H1 (cell line): ENCODE results near the gene LRP8. TPM values are rescaled to one million over a fixed set of nuclear protein-coding genes. Genes with fewer than 3 reads are reported as not detected.

Source experiments
- CTCF ChIA-PET: fragments of 300-600 bp; sonication (Branson Sonifier 250); formaldehyde crosslinking; loops from one replicate; lab custom pipeline; 2021; ENCODE audit not compliant: partially characterized antibody; lab: Charles Lee
- POLR2A ChIA-PET: fragments of 300-600 bp; sonication (Branson Sonifier 250); formaldehyde crosslinking; loops from one replicate; lab custom pipeline; 2021; ENCODE audit warnings: inconsistent platforms; ENCODE audit not compliant: partially characterized antibody; lab: Charles Lee
- DNase-seq, 2 experiments: peaks; one replicate each; pipeline versions ENCODE4 v3.0.0 to v3.0.0-alpha.2; 2010 to 2022; ENCODE audit warnings: low spot score in 2 of 2, low read depth in 1 of 2, mixed read lengths in 1 of 2
- FAIRE-seq: peaks from 2 replicates; lab custom pipeline; 2011; peaks lifted over from hg19 to GRCh38; lab: Jason Lieb, UNC
- H2AFZ ChIP-seq: 2 replicates; pipeline ENCODE4 v1.8.1; 2012; ENCODE audit warnings: low read length, inconsistent platforms
- H2AK5ac ChIP-seq: 2 replicates; pipeline ENCODE4 v1.6.1; 2013; ENCODE audit warnings: low read depth, low read length
- H2BK120ac ChIP-seq: replicated peaks from 2 replicates; pipeline ENCODE3; 2013; ENCODE audit warnings: low read depth, low read length, inconsistent platforms
- H2BK12ac ChIP-seq: 2 replicates; pipeline ENCODE4 v1.6.1; 2013; ENCODE audit warnings: low read depth, low read length
- H2BK15ac ChIP-seq: 2 replicates; pipeline ENCODE4 v1.6.1; 2013; ENCODE audit warnings: low read length
- H2BK20ac ChIP-seq: 2 replicates; pipeline ENCODE4 v1.6.1; 2013; ENCODE audit warnings: low read length
- H2BK5ac ChIP-seq: 2 replicates; pipeline ENCODE4 v1.6.1; 2013; ENCODE audit warnings: low read depth, low read length
- H3K14ac ChIP-seq: 2 replicates; pipeline ENCODE4 v1.6.1; 2013; ENCODE audit warnings: inconsistent platforms; ENCODE audit not compliant: insufficient read length
- H3K18ac ChIP-seq: 2 replicates; pipeline ENCODE4 v1.6.1; 2013; ENCODE audit warnings: low read length; ENCODE audit errors: extremely low read depth
- H3K23ac ChIP-seq: 2 replicates; pipeline ENCODE4 v1.6.1; 2013; ENCODE audit warnings: inconsistent platforms; ENCODE audit not compliant: insufficient read length
- H3K23me2 ChIP-seq: 2 replicates; pipeline ENCODE4 v1.6.1; 2013; ENCODE audit warnings: low read depth, low read length
- H3K27ac ChIP-seq: 2 replicates; pipeline ENCODE4 v1.6.1; 2011; ENCODE audit warnings: low read depth, low read length, inconsistent platforms
- H3K27me3 ChIP-seq, 4 experiments: replicated peaks in 1 of 4; 1 replicate in 1 of 4; 2 replicates in 3 of 4; pipeline versions ENCODE4 v1.6.1 to v1.8.1; 2011 to 2013; ENCODE audit warnings: low read length in 3 of 4, mild to moderate bottlenecking in 3 of 4, inconsistent platforms in 2 of 4, mixed read lengths in 2 of 4, moderate library complexity in 1 of 4; ENCODE audit not compliant: control insufficient read depth in 3 of 4, insufficient read depth in 3 of 4; ENCODE audit errors: extremely low read depth in 1 of 4
- H3K36me3 ChIP-seq, 4 experiments: 2 replicates each; pipeline versions ENCODE4 v1.6.1 to v1.8.1; 2011 to 2013; ENCODE audit warnings: mild to moderate bottlenecking in 4 of 4, low read length in 3 of 4, moderate library complexity in 2 of 4, control low read depth in 1 of 4, inconsistent platforms in 1 of 4; ENCODE audit not compliant: insufficient read depth in 4 of 4, control insufficient read depth in 2 of 4
- H3K4ac ChIP-seq: replicated peaks from 2 replicates; pipeline ENCODE3; 2013; ENCODE audit warnings: low read length, low read depth, mixed read lengths, inconsistent platforms; ENCODE audit not compliant: insufficient read length
- H3K4me1 ChIP-seq, 4 experiments: replicated peaks in 1 of 4; 1 replicate in 1 of 4; 2 replicates in 3 of 4; pipeline versions ENCODE4 v1.6.1 to v1.8.1; 2011 to 2013; ENCODE audit warnings: low read length in 3 of 4, inconsistent platforms in 2 of 4, mixed read lengths in 1 of 4; ENCODE audit not compliant: insufficient read depth in 4 of 4, control insufficient read depth in 3 of 4
- H3K4me2 ChIP-seq, 2 experiments: 2 replicates each; pipeline versions ENCODE4 v1.6.1 to v1.8.1; 2011 to 2013; ENCODE audit warnings: low read depth in 2 of 2, low read length in 2 of 2, control low read depth in 1 of 2, inconsistent platforms in 1 of 2, mild to moderate bottlenecking in 1 of 2; ENCODE audit not compliant: insufficient read depth in 1 of 2
- H3K4me3 ChIP-seq, 4 experiments: fragments of 200-600, 300-600 bp in 1 of 4; sonication (generic), shearing (Covaris generic), sonication (Bioruptor Twin) in 1 of 4; 2 replicates each; pipeline versions ENCODE4 v1.5.1 to v1.8.1; 2011 to 2016; ENCODE audit warnings: low read length in 4 of 4, low read depth in 3 of 4, control low read depth in 2 of 4, inconsistent platforms in 2 of 4, mild to moderate bottlenecking in 2 of 4, mixed read lengths in 1 of 4, moderate library complexity in 1 of 4; ENCODE audit not compliant: insufficient read depth in 2 of 4; ENCODE audit errors: extremely low read depth in 1 of 4
- H3K56ac ChIP-seq: replicated peaks from 2 replicates; pipeline ENCODE3; 2013; ENCODE audit warnings: low read depth, mild to moderate bottlenecking, mixed read lengths, low read length, inconsistent platforms; ENCODE audit not compliant: insufficient read length
- H3K79me1 ChIP-seq: 2 replicates; pipeline ENCODE4 v1.6.1; 2013; ENCODE audit warnings: low read depth, low read length, control low read depth
- H3K79me2 ChIP-seq, 2 experiments: 2 replicates each; pipeline versions ENCODE4 v1.6.1 to v1.8.1; 2012 to 2013; ENCODE audit warnings: low read length in 2 of 2, mild to moderate bottlenecking in 2 of 2, inconsistent platforms in 1 of 2; ENCODE audit not compliant: insufficient read depth in 2 of 2, control insufficient read depth in 1 of 2
- H3K9ac ChIP-seq, 4 experiments: replicated peaks in 1 of 4; 1 replicate in 1 of 4; 2 replicates in 3 of 4; pipeline versions ENCODE4 v1.6.1 to v1.8.1; 2011 to 2013; ENCODE audit warnings: low read depth in 3 of 4, low read length in 3 of 4, control low read depth in 2 of 4, mild to moderate bottlenecking in 2 of 4, moderate library complexity in 2 of 4, inconsistent platforms in 1 of 4; ENCODE audit errors: extremely low read depth in 1 of 4
- H3K9me3 ChIP-seq, 2 experiments: 2 replicates each; pipeline versions ENCODE4 v1.6.1 to v1.8.1; 2012 to 2013; ENCODE audit warnings: mild to moderate bottlenecking in 2 of 2, moderate library complexity in 2 of 2, control low read depth in 1 of 2, inconsistent platforms in 1 of 2, low read depth in 1 of 2, low read length in 1 of 2, mixed read lengths in 1 of 2; ENCODE audit not compliant: insufficient read depth in 2 of 2
- H4K20me1 ChIP-seq, 2 experiments: replicated peaks in 1 of 2; 2 replicates each; pipeline versions ENCODE3 to v1.8.1; 2011 to 2013; ENCODE audit warnings: inconsistent platforms in 2 of 2, low read length in 2 of 2, mild to moderate bottlenecking in 1 of 2; ENCODE audit not compliant: insufficient read depth in 2 of 2, control insufficient read depth in 1 of 2
- H4K5ac ChIP-seq: 2 replicates; pipeline ENCODE4 v1.6.1; 2013; ENCODE audit warnings: low read length, low read depth, mixed read lengths, inconsistent platforms; ENCODE audit not compliant: insufficient read length
- H4K8ac ChIP-seq: 2 replicates; pipeline ENCODE4 v1.8.0; 2013; ENCODE audit warnings: mild to moderate bottlenecking, moderate library complexity, low read length, inconsistent platforms; ENCODE audit not compliant: insufficient read depth; ENCODE audit errors: extremely low read depth
- H4K91ac ChIP-seq: replicated peaks from 2 replicates; pipeline ENCODE3; 2013; ENCODE audit warnings: low read length, mixed read lengths, inconsistent platforms; ENCODE audit not compliant: insufficient read length
- GABPA ChIP-seq: IDR thresholded peaks from 2 replicates; pipeline ENCODE4 v1.6.1; 2011; ENCODE audit warnings: mild to moderate bottlenecking, low read length, moderate library complexity, borderline replicate concordance; ENCODE audit not compliant: insufficient read depth
- RXRA ChIP-seq: IDR thresholded peaks from 2 replicates; pipeline ENCODE4 v1.6.1; 2011; ENCODE audit warnings: low read depth, mild to moderate bottlenecking, low read length, moderate library complexity; ENCODE audit not compliant: insufficient read depth
- TCF12 ChIP-seq: IDR thresholded peaks from 2 replicates; pipeline ENCODE4 v1.6.1; 2011; ENCODE audit warnings: low read depth, mild to moderate bottlenecking, low read length
- WGBS, 2 experiments: shearing (Covaris generic) in 1 of 2; methylation state at CpG; one replicate each; pipeline versions ENCODE4 v1.1.6 to v1.1.7; 2013 to 2015; ENCODE audit warnings: low lambda C conversion rate in 2 of 2, mixed read lengths in 2 of 2, inconsistent platforms in 1 of 2, low coverage in 1 of 2, missing lambda C conversion rate in 1 of 2; ENCODE audit not compliant: insufficient replicate concordance in 2 of 2, insufficient coverage in 1 of 2, insufficient read length in 1 of 2; ENCODE audit errors: extremely low coverage in 1 of 2, missing lambda C conversion rate in 1 of 2; 5-methylcytosine and 5-hydroxymethylcytosine counted together
- polyA plus RNA-seq, 7 experiments: library from polyadenylated mRNA; depleted of rRNA in 3 of 7; stranded (reverse) in 5 of 7; unstranded in 2 of 7; fragments of >200 nt in 5 of 7; fragments of 200-250 nt in 2 of 7; gene quantifications; 1 replicate in 5 of 7; 2 replicates in 1 of 7; 4 replicates in 1 of 7; pipeline versions ENCODE4 v1.2.1 to v1.2.3, GENCODE V29; 2011 to 2013; ENCODE audit warnings: missing spikeins in 2 of 7, mixed read lengths in 2 of 7
- total RNA-seq: library from RNA; stranded (reverse); fragmentation: NEBNext Ultra II Directional; extraction: Animal tissue kit (Norgen Biotek cat#: 25700); gene quantifications from 2 replicates; pipeline ENCODE4 v1.2.1, GENCODE V29; 2021
- TF ChIP-seq, protein P1 (sequence below): IDR thresholded peaks from 2 replicates; pipeline ENCODE4 v1.6.1; 2012; ENCODE audit warnings: inconsistent platforms

LRP8 gene
- total and polyA plus RNA-seq, 2 of the 8 experiments (the other 6 are each of a cell fraction or from before 2014, with no cell fraction given): 63.2 to 66.4 TPM

DNA sequence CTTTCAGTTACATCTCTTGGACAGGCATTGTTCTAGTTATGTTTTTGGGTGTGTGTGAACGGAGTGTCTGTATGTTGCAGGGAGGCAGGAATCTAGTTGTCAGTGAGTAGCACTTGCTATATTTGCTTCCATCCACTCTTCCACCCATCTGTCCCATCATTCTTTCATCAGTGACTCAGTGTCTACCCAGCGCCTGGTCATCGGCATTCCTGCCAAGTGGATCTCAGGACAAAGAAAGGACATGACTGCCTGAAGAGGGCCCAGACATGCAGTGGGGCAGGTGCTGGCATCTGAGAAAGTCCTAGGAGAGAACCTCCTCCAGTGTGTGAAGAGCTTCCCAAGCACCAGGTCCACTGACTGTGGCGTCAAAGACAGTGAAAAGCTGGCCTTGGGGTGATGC is 62.3 kb downstream of the LRP8 start:
- Histone ChIP-seq H3K14ac (no peak overlapping the region), H2AFZ (no peak overlapping the region), H3K27ac (no peak overlapping the region), H2BK120ac (no peak overlapping the region), H3K79me1 (no peaks in the 10 kb centered on the region), H3K4me3 (no peak overlapping the region), H3K36me3 (peaks cover 33 to 91% (median 76%) of the 10 kb centered on the region in 4 experiments), H2BK12ac (no peak overlapping the region), H3K27me3 (no peaks in the 10 kb centered on the region), H2BK15ac (no peak overlapping the region), H3K18ac (no peak overlapping the region), H3K79me2 (no peaks in the 10 kb centered on the region), H2BK20ac (no peak overlapping the region), H4K8ac (no peak overlapping the region), H4K91ac (no peak overlapping the region), H4K20me1 (peaks cover 0 to 7% of the 10 kb centered on the region in 2 experiments), H3K9ac (no peak overlapping the region), H3K23ac (no peak overlapping the region), H3K4me2 (no peak overlapping the region), H3K23me2 (no peaks in the 10 kb centered on the region), H3K4ac (no peak overlapping the region), H3K9me3 (no peaks in the 10 kb centered on the region), H3K56ac (no peak overlapping the region), H2BK5ac (no peak overlapping the region), H2AK5ac (no peak overlapping the region), H3K4me1 (no peaks in the 10 kb centered on the region), H4K5ac (no peak overlapping the region)
- FAIRE-seq (no peak), DNase-seq (no peak)
- TF ChIP-seq GABPA (no peak), TCF12 (no peak), RXRA (no peak)
- TF ChIP-seq, protein P1, sequence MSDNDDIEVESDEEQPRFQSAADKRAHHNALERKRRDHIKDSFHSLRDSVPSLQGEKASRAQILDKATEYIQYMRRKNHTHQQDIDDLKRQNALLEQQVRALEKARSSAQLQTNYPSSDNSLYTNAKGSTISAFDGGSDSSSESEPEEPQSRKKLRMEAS: no peak
- CTCF ChIA-PET: interaction anchor here (0.8 to 4.1 kb wide), 16 partner anchors 8 to 127 kb away, joined by 3 to 18 read pairs (median 4); no protein-coding TSS in a partner anchor
- 92% methylated on average over 4 of the region's 4 CpGs; no CpG with 5 or more reads in 1 of the 2 experiments for WGBS, 2 experiments
- POLR2A ChIA-PET: no interaction called here
